Activated naive CD4-positive, alpha-beta T cell treated with anti-CD3 and anti-CD28 coated beads, Interleukin-2, amount 50 U/mL, for 16 hours (primary cell): ENCODE measurements around the gene AFAP1L1.

Experiments
- DNase-seq: peaks from one replicate; pipeline ENCODE4 v3.0.0-alpha.2; 2020

The AFAP1L1 gene

GRCh38 chr5:149288436-149288835, 16.8 kb downstream of the AFAP1L1 start:
- DNase-seq: no peak

- no peak for DNase-seq
Observed at GRCh38 chr5:149289301-149289700, 17.6 kb downstream of the AFAP1L1 start.

GRCh38 chr5:149294872-149295829, 23.5 kb downstream of the AFAP1L1 start:
- DNase-seq: no peak

DNA sequence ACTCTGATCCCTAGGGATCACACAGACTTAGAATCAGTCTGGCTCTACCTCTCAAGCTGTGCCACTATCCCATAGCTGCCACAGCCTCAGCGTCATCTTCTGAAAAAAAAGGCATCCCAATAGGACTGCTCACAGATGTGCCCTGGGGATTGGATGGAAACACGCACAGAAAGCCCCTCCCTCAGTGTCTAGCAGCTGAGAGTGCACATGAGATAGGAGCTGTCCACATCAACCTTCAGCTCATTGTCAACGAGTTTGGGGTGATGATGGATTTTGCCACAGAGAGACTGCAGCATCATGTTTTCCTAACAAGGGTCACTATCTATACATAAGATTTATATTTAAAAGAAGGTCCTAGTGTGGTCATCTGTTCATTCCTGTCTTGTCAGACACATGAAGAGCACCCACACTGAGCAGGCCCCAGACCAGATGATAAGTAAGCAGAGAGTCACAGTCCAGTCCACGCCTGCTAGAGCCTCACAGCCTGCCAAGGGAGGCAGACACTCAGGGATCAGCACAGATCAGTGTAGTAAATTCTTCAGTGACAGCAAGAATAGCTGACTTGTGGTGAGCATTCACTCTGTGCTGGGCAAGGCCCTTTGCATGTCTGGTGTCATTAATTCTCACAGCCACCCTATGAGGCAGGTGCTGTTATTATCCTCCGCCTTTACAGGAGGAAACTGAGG, 25.8 kb downstream of the AFAP1L1 start:
- no peak for DNase-seq

DNA sequence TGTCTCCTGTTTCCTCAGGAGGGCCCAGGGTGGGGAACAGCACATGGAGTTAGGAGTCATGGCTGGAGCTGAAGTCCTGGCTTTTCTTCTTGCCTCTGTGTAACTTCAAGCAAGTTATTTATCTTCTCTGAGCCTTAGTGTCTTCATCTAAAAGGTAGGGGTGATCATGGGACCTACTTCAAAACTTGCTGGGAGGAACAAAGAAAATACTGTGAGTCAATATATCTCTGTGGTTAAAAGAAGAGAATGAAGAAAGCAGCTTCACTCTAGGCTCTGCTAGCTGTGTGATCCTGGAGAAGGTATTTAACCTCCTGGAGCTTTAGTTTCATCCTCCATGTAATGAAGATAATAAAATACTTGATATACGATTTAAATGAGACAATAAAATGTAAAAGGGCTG, 26.5 kb downstream of the AFAP1L1 start:
- DNase-seq: no peak

GRCh38 chr5:149298842-149299404, 27.3 kb downstream of the AFAP1L1 start:
- no peak for DNase-seq

GRCh38 chr5:149299451-149300054, 27.9 kb downstream of the AFAP1L1 start:
- no peak for DNase-seq

- no peak for DNase-seq
Observed at GRCh38 chr5:149300441-149300840, 28.8 kb downstream of the AFAP1L1 start.

DNA sequence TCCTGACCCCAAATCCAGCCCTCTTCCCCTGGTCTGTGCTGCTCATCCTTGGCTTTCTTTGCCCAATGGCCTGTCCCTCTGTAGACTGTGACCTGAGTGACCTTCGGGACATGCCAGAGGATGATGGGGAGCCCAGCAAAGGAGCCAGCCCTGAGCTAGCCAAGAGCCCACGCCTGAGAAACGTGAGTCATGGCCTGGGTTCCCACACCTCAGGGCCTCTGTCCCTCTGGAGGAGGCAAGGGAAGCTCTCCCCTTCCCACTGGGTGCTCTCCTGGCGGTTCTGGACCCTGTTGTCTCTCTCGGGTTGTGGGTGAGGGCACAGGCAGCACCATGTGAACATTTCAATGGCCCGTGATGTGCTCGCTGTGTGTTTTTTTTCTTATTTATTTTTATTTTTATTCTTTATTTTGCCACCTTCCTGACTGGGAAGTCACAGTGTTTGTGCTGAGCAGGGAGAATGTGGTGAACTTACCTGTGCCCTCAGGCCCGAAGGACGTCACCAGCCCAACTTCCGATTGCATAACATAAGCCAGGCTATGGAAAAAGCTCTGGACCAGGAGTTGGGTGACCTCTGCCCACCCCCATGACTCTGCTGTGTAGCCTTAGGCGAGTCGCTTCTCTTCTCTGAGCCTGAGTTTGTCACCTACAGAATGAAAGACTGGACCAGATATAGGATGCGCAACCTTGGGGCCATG, 29.5 kb downstream of the AFAP1L1 start:
- DNase-seq: no peak

DNA sequence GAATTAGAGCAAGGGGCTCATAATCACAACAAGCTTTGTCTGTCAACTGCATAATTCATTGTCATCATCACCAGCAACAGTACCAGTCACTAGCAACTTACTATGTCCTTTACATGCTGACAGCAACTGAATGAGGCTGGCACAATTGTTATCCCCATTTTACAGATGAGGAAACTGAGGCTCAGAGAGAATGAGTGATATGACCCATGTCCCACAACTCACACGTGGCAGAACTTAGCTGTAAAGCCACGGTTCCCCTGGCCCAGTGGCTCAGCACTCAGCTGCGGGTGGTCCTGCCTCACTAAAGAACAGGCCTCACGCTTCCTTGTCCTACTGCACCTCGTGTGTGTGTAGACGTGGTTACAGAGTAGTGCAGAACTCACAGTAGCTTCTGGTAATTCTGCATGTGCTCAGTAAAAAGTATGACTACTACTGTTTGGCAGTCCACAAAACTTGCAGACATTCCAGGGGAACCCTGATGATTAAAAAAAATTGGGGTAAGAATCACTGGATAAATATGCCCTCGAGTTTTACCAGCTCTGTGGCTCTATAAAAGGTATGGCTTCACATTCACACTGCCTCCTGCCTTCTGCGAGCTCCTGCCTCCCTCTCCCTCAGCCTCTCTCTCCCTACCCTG, 30.2 kb downstream of the AFAP1L1 start:
- no peak for DNase-seq

- no peak for DNase-seq
Observed at GRCh38 chr5:149302641-149303040, 31.0 kb downstream of the AFAP1L1 start.

DNA sequence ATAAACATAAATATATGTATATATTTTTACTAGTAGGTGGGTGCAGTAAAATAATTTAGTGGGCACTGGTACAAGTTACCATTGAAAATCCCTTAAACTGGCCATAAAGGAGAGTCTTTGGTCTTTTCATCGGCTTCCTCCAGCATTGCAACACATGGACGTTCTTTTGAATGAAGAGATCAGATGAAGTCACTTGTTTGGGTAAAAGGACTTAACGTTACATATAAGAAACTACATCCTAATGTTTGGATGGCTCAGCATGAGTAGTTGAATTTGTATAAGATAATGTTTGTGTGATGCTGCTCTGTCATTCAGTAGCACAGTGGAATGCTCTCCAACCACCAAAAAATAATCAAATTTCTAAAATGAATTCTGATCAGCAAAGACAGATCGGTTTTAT, 31.6 kb downstream of the AFAP1L1 start:
- no peak for DNase-seq

GRCh38 chr5:149304195-149305078, 32.8 kb downstream of the AFAP1L1 start:
- DNase-seq: no peak

- DNase-seq: no peak
Observed at GRCh38 chr5:149309354-149309753, 37.7 kb downstream of the AFAP1L1 start.

GRCh38 chr5:149310488-149310887, 38.8 kb downstream of the AFAP1L1 start:
- no peak for DNase-seq

GRCh38 chr5:149310947-149311658, 39.4 kb downstream of the AFAP1L1 start:
- no peak for DNase-seq

DNA sequence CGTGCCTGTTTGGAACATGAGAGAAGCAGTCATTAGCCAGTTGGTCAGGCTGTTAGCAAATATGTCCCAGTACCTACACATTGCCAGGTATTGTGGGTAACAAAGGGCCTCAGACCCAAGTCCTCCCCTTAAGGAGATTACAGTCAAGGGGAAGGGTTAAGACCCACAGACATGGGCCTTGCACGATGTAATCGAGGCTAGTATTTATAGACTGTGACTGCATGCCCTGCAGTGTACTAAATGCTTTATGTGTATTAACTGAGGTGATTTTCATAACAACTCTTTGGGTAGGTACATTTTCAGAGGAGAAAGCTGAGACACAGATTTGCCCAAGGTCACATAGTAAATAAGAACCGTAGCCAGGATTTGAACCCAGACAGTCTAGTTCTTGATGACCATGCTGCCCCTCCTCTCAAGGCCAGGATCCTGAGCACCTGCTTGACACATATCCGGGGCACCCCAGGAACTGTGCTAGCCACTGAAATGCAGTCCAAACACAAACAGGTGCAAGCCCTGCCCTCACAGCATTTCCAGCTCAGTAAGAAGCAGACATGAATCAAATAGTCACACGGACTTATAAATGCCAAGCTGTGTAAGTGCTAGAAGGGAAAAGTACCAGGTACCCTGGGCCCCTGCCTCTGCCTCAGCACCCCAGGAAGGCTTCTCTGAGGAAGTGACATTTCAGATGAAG, 41.6 kb downstream of the AFAP1L1 start:
- no peak for DNase-seq

- DNase-seq: no peak
Observed at GRCh38 chr5:149314571-149315111, 43.0 kb downstream of the AFAP1L1 start.

DNA sequence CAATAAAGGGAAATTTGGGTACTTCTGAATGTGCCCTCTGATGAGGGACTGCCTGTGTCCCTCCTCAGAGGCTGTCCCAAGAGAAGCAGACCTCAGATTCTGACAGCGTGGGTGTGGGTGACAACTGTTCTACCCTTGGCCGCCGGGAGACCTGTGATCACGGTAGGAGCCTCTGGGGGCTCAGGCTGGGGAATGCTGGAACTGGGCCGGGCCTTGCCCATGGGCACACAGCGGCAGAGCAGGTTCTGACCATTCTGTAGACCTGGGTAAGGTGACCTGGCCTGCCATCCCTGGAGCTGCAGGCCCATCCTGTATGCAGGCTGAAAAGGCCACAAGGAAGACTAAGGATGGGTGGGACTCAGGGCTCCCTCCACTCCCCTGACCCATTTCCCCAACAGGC, 44.1 kb downstream of the AFAP1L1 start:
- DNase-seq: no peak
